DND-41 (cell line): Measurements from ENCODE around the gene TDRD9.

Source experiments
- ATAC-seq: fragments of 200-7000 bp; cut with Tn5 transposase; 3 replicates; pipeline ENCODE4 v1.9.1; 2021; ENCODE audit warnings: low read depth; ENCODE audit not compliant: insufficient read depth
- DNase-seq: peaks from one replicate; pipeline ENCODE4 v3.0.0-alpha.2; 2020
- H2AFZ ChIP-seq: 2 replicates; pipeline ENCODE4 v1.6.0; 2012; ENCODE audit warnings: low read depth, low read length
- H3K27ac ChIP-seq: 2 replicates; pipeline ENCODE4 v1.5.1; 2012; ENCODE audit warnings: low read length, inconsistent platforms
- H3K27me3 ChIP-seq: fragments of 200-600 bp; sonication (generic); 2 replicates; pipeline ENCODE4 v1.6.0; 2012; ENCODE audit warnings: low read length, mild to moderate bottlenecking, inconsistent platforms; ENCODE audit not compliant: insufficient read depth, poor library complexity
- H3K36me3 ChIP-seq: 2 replicates; pipeline ENCODE4 v1.5.1; 2012; ENCODE audit warnings: low read length, inconsistent platforms; ENCODE audit not compliant: insufficient read depth
- H3K4me1 ChIP-seq: 2 replicates; pipeline ENCODE4 v1.5.1; 2012; ENCODE audit warnings: mild to moderate bottlenecking, low read length; ENCODE audit not compliant: insufficient read depth
- H3K4me2 ChIP-seq: 2 replicates; pipeline ENCODE4 v1.6.0; 2012; ENCODE audit warnings: mild to moderate bottlenecking, moderate library complexity, low read length, inconsistent platforms; ENCODE audit not compliant: insufficient read depth
- H3K4me3 ChIP-seq, 2 experiments: fragments of 200-600 bp in 1 of 2; shearing (Covaris generic) in 1 of 2; 2 replicates each; pipeline ENCODE4 v1.5.1; 2012 to 2016; ENCODE audit warnings: inconsistent platforms in 2 of 2, low read length in 2 of 2, mild to moderate bottlenecking in 2 of 2, low read depth in 1 of 2, moderate library complexity in 1 of 2
- H3K79me2 ChIP-seq: 2 replicates; pipeline ENCODE4 v1.6.0; 2012; ENCODE audit warnings: low read length, inconsistent platforms; ENCODE audit not compliant: insufficient read depth
- H3K9ac ChIP-seq: 2 replicates; pipeline ENCODE4 v1.6.0; 2012; ENCODE audit warnings: low read depth, mild to moderate bottlenecking, inconsistent platforms, low read length, moderate library complexity
- H3K9me3 ChIP-seq: 2 replicates; pipeline ENCODE4 v1.5.1; 2012; ENCODE audit warnings: low read length, moderate library complexity, mild to moderate bottlenecking, inconsistent platforms; ENCODE audit not compliant: insufficient read depth, severe bottlenecking
- H4K20me1 ChIP-seq: 2 replicates; pipeline ENCODE4 v1.6.0; 2012; ENCODE audit warnings: low read length; ENCODE audit not compliant: insufficient read depth
- CTCF ChIP-seq: IDR thresholded peaks from 2 replicates; pipeline ENCODE4 v1.5.1; 2012; ENCODE audit warnings: borderline replicate concordance, low read length, moderate library complexity, mild to moderate bottlenecking; ENCODE audit not compliant: poor library complexity, severe bottlenecking; ENCODE audit errors: extremely low read depth
- EZH2 ChIP-seq: IDR thresholded peaks from 3 replicates; pipeline ENCODE4 v1.6.1; 2012; ENCODE audit warnings: borderline replicate concordance, low read depth, mild to moderate bottlenecking, moderate library complexity, low read length, inconsistent platforms; ENCODE audit not compliant: severe bottlenecking

TDRD9 gene

GRCh38 chr14:104084251-104085002, 156.2 kb downstream of the TDRD9 start:
- Histone ChIP-seq H3K27ac (no peak overlapping the region), H3K4me3 (no peak overlapping the region), H3K9ac (no peak overlapping the region), H2AFZ (no peak overlapping the region), H3K4me2 (no peak overlapping the region), H3K9me3 (no peaks in the 10 kb centered on the region), H3K79me2 (no peaks in the 10 kb centered on the region), H4K20me1 (no peaks in the 10 kb centered on the region), H3K4me1 (no peaks in the 10 kb centered on the region), H3K27me3 (no peaks in the 10 kb centered on the region), H3K36me3 (no peaks in the 10 kb centered on the region)
- ATAC-seq = no peak
- DNase-seq = no peak
- TF ChIP-seq EZH2 = no peak
- no peak for TF ChIP-seq CTCF

- Histone ChIP-seq H3K9me3 (no peaks in the 10 kb centered on the region), H2AFZ (no peak within 1 kb of the TSS), H3K27me3 (no peaks in the 10 kb centered on the region), H3K4me2 (no peak within 1 kb of the TSS), H3K4me1 (no peaks in the 10 kb centered on the region), H3K36me3 (no peaks in the 10 kb centered on the region), H3K4me3 (no peak within 1 kb of the TSS), H3K27ac (no peak within 1 kb of the TSS), H3K9ac (no peak within 1 kb of the TSS), H3K79me2 (no peaks in the 10 kb centered on the region), H4K20me1 (no peaks in the 10 kb centered on the region)
- no peak for TF ChIP-seq EZH2
- no peak for TF ChIP-seq CTCF
- DNase-seq = no peak
- ATAC-seq = no peak
Observed at GRCh38 chr14:104085032-104085888, 157.0 kb downstream of the TDRD9 start, which contains the start of gene ASPG. TSS of gene ASPG (plus strand) at chr14:104085700. CDS start at chr14:104085771, 71 bp downstream.

- no peak overlapping the region for H3K9ac ChIP-seq
- H3K9me3 ChIP-seq = no peaks in the 10 kb centered on the region
- H3K36me3 ChIP-seq = no peaks in the 10 kb centered on the region
- TF ChIP-seq EZH2 (no peak), CTCF (no peak)
- no peaks in the 10 kb centered on the region for H3K79me2 ChIP-seq
- no peaks in the 10 kb centered on the region for H3K4me1 ChIP-seq
- H3K27ac ChIP-seq = no peak overlapping the region
- H3K4me3 ChIP-seq = no peak overlapping the region
- H3K27me3 ChIP-seq = no peaks in the 10 kb centered on the region
- H4K20me1 ChIP-seq = no peaks in the 10 kb centered on the region
- ATAC-seq = no peak
- H2AFZ ChIP-seq = no peak overlapping the region
- no peak overlapping the region for H3K4me2 ChIP-seq
- DNase-seq = no peak
Observed at GRCh38 chr14:104085889-104086201, 157.6 kb downstream of the TDRD9 start.
